Ovary (tissue), 9 donors: ENCODE measurements around the gene EEF2KMT. TPM values are rescaled to one million over a fixed set of nuclear protein-coding genes. Genes with fewer than 3 reads are reported as not detected.

Experiments
- DNase-seq, 5 donors: peaks; one replicate each; pipeline ENCODE4 v3.0.0-alpha.2; 2019 to 2020
- H3K27ac ChIP-seq, 2 donors: fragments of 200-600 bp; one replicate each; pipeline versions ENCODE4 v1.5.1 to v1.8.0; 2019 to 2022
- H3K27me3 ChIP-seq: fragments of 200-600 bp; one replicate; pipeline ENCODE4 v1.8.0; 2022
- H3K36me3 ChIP-seq: fragments of 200-600 bp; sonication (generic); one replicate; pipeline ENCODE4 v1.5.1; 2019
- H3K4me1 ChIP-seq: one replicate; pipeline ENCODE4 v1.8.1; 2013; ENCODE audit warnings: mild to moderate bottlenecking, moderate library complexity; ENCODE audit not compliant: insufficient read depth
- H3K4me3 ChIP-seq: fragments of 200-600 bp; sonication (generic); one replicate; pipeline ENCODE4 v1.5.1; 2017
- H3K9me3 ChIP-seq, 2 donors: fragments of 200-600 bp in 1 of 2; sonication (generic) in 1 of 2; one replicate each; pipeline versions ENCODE4 v1.5.1 to v1.8.1; 2013 to 2019; ENCODE audit warnings: mild to moderate bottlenecking in 1 of 2, moderate library complexity in 1 of 2
- CTCF ChIP-seq, 3 donors: fragments of 450-650 bp in 2 of 3; fragments of 200-600 bp in 1 of 3; IDR thresholded peaks; one replicate each; pipeline versions ENCODE4 v1.5.1 to v1.8.0; 2016 to 2022; ENCODE audit warnings: antibody characterized with exemption in 3 of 3, mild to moderate bottlenecking in 1 of 3
- EP300 ChIP-seq: sonication (generic); formaldehyde crosslinking; IDR thresholded peaks from one replicate; pipeline ENCODE4 v1.6.1; 2017; ENCODE audit warnings: antibody characterized with exemption
- POLR2A ChIP-seq: fragments of 450-650 bp; IDR thresholded peaks from one replicate; pipeline ENCODE4 v1.6.1; 2017; ENCODE audit warnings: antibody characterized with exemption, mild to moderate bottlenecking, moderate library complexity
- WGBS, 3 donors: extraction: QIAGEN DNeasy Blood & Tissue Kit in 1 of 3; methylation state at CpG; one replicate each; pipeline versions ENCODE4 v1.1.5 to v1.1.7; 2013 to 2017; 5-methylcytosine and 5-hydroxymethylcytosine counted together
- intact Hi-C, 4 donors: fragments of 100-400 bp; cut with DNase I; formaldehyde crosslinking; loops; one replicate each; pipeline versions ENCODE4 v1.11.0 to v1.15.1; 2022 to 2023
- polyA plus RNA-seq, 2 donors: library from polyadenylated mRNA; stranded (reverse); fragments of 200-250 nt in 1 of 2; fragments of 350-450 nt in 1 of 2; fragmentation: Illumina TruSeq in 1 of 2; extraction: RNeasy Lipid Tissue Mini Kit (QIAGEN cat#74804) in 1 of 2; gene quantifications; one replicate each; pipeline ENCODE4 v1.2.3, GENCODE V29; 2013 to 2014
- total RNA-seq, 7 donors: library from RNA; depleted of rRNA in 2 of 7; stranded (reverse); fragments of >200 nt in 2 of 7; fragmentation: NEBNext Ultra II Directional in 3 of 7; extraction: Animal tissue kit (Norgen Biotek cat#: 25700) in 3 of 7; gene quantifications; one replicate each; pipeline versions ENCODE4 v1.1.0 to v1.2.4, GENCODE V29; 2016 to 2023
- donor health status: DM: no; HTN: no; CAD: no; lungs with moderate emphysema.
- donor health status: DM: no; HTN: no; CAD: no.
- donor health status: Bipolar disorder and iron deficiency.
- donor health status: DM: yes; HTN: yes; CAD: no.
- donor health status: DM: no; HTN: no; CAD: no.
- donor health status: DM: yes; HTN: yes; CAD: no.

The EEF2KMT gene
- total and polyA plus RNA-seq, 9 donors, result 2.1 to 18.6 (median 9.3) TPM

- WGBS, 3 donors, result 66 to 80% (median 70%) methylated on average over 7 of the region's 7 CpGs
- no peak for DNase-seq
- intact Hi-C loops, result no loop called here
Observed at GRCh38 chr16:5064915-5065314, 32.7 kb downstream of the EEF2KMT start.

GRCh38 chr16:5062790-5063765, 34.5 kb downstream of the EEF2KMT start:
- no peak for TF ChIP-seq CTCF (IDR thresholded peaks at IDR 0.05)
- no peak for TF ChIP-seq POLR2A
- no peak for TF ChIP-seq EP300
- intact Hi-C loops, result no loop called here
- H3K4me1 ChIP-seq, result no peaks in the 10 kb centered on the region
- WGBS, 3 donors, result 59% methylated on average over 17 to 19 of the region's 19 CpGs
- H3K27me3 ChIP-seq, result no peaks in the 10 kb centered on the region
- no peak overlapping the region for H3K27ac ChIP-seq
- no peak overlapping the region for H3K4me3 ChIP-seq
- no peak for DNase-seq
- H3K9me3 ChIP-seq, result no peaks in the 10 kb centered on the region
- no peaks in the 10 kb centered on the region for H3K36me3 ChIP-seq

More at GRCh38 chr16:5064915-5065314, 32.7 kb downstream of the EEF2KMT start:
- H3K36me3 ChIP-seq, result no peaks in the 10 kb centered on the region
- H3K9me3 ChIP-seq, result no peaks in the 10 kb centered on the region
- no peak overlapping the region for H3K4me3 ChIP-seq
- no peaks in the 10 kb centered on the region for H3K4me1 ChIP-seq
- H3K27ac ChIP-seq, result no peak overlapping the region
- no peaks in the 10 kb centered on the region for H3K27me3 ChIP-seq
- TF ChIP-seq EP300 (no peak), POLR2A (no peak), CTCF (IDR thresholded peaks at IDR 0.05) (no peak)

- Histone ChIP-seq H3K27me3 (no peaks in the 10 kb centered on the region), H3K27ac (no peak overlapping the region), H3K4me1 (no peaks in the 10 kb centered on the region), H3K4me3 (no peak overlapping the region), H3K36me3 (no peaks in the 10 kb centered on the region), H3K9me3 (no peaks in the 10 kb centered on the region)
- TF ChIP-seq CTCF (IDR thresholded peaks at IDR 0.05), result no peak
- TF ChIP-seq EP300, result no peak
- no peak for TF ChIP-seq POLR2A
- intact Hi-C loops, result no loop called here
- 73 to 79% (median 78%) methylated on average over 11 of the region's 11 CpGs for WGBS, 3 donors
- DNase-seq, result no peak
Observed at GRCh38 chr16:5062051-5062450, 35.5 kb downstream of the EEF2KMT start.

- no peak for DNase-seq
- WGBS, 3 donors, result 62 to 69% (median 67%) methylated on average over 10 of the region's 10 CpGs
- Histone ChIP-seq H3K27me3 (no peaks in the 10 kb centered on the region), H3K4me3 (no peak overlapping the region), H3K36me3 (no peaks in the 10 kb centered on the region), H3K9me3 (no peaks in the 10 kb centered on the region), H3K4me1 (no peaks in the 10 kb centered on the region), H3K27ac (no peak overlapping the region)
- intact Hi-C loops, result no loop called here
- no peak for TF ChIP-seq EP300
- TF ChIP-seq CTCF (IDR thresholded peaks at IDR 0.05), result no peak
- no peak for TF ChIP-seq POLR2A
Observed at GRCh38 chr16:5060073-5060641, 37.4 kb downstream of the EEF2KMT start.
